Measurements from ENCODE around the gene DMWD. TPM values are rescaled to one million over a fixed set of nuclear protein-coding genes. Genes with fewer than 3 reads are reported as not detected.

The DMWD gene
- total RNA-seq, 1 experiment from 2014 or later = 36.4 TPM

- peak; percentile 98 for DNase-seq (ENCODE audit: low read depth)
Observed at GRCh38 chr19:45770192-45771101, 22.2 kb downstream of the DMWD start.

DNA sequence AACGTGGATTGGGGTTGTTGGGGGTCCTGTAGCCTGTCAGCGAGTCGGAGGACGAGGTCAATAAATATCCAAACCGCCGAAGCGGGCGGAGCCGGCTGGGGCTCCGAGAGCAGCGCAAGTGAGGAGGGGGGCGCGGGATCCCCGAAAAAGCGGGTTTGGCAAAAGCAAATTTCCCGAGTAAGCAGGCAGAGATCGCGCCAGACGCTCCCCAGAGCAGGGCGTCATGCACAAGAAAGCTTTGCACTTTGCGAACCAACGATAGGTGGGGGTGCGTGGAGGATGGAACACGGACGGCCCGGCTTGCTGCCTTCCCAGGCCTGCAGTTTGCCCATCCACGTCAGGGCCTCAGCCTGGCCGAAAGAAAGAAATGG, 22.8 kb downstream of the DMWD start:
- DNase-seq (ENCODE audit: low read depth) = peak; percentile 52

DNA sequence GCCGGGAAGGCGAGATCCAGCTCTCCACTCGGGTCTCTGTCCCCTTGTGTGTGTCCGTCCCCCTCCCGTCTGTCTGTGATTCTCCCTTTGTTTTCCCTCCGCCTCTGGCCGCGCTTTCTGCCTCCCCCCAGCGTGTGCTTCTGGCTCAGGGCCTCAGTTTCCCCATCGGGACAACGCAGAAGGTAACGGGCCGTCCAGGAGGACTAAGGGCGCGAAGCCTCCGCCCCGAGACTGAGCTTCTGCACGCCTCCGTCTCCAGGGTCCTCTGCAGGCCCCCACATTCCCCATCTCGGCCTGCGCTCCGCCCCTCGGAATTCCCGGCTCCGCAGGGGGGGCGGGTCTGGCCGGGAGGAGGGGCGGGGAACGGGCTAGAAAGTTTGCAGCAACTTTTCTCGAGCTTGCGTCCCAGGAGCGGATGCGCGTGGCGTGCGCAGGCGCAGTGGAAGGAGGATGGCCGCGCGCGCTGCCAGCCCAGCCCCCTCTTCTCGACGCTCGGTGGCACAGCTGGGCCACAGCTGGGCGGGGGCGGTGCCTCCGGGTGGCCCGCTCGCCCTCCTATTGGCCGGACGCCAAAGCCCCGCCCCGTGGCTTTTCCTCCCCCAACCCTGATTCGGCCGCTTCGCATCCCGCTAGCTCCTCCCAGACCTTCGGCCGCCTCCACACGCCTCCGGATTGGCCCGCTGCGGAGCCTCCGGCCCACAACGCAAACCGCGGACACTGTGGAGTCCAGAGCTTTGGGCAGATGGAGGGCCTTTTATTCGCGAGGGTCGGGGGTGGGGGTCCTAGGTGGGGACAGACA, 23.5 kb downstream of the DMWD start, which contains the start of gene SIX5:
SIX5 (minus strand) TSS at position 269 of the 799 bp plus-strand sequence. CDS start 408 bp downstream, outside the sequence.
- DNase-seq (ENCODE audit: low read depth) = peak; percentile 97

DNA sequence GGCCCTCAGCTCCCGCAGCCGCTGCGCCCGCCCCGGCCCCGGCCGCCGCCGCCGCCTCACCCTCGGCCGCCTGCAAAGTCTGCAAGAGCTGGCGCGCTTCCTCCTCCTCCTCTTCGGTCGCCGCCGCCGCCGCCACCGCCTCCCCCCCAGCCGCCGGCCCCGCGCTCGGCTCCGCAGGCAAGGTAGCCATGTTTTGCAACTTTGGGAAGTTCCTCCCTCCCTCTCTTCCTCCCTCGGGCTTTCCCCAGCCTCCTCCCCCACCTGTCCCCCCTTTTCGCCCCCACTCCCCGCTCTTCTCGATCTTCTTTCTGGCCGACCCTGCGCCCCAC, 24.0 kb downstream of the DMWD start:
- DNase-seq (ENCODE audit: low read depth) = peak; percentile 45

GRCh38 chr19:45767881-45768654, 24.6 kb downstream of the DMWD start:
- DNase-seq (ENCODE audit: low read depth) = peak; percentile 54

DNA sequence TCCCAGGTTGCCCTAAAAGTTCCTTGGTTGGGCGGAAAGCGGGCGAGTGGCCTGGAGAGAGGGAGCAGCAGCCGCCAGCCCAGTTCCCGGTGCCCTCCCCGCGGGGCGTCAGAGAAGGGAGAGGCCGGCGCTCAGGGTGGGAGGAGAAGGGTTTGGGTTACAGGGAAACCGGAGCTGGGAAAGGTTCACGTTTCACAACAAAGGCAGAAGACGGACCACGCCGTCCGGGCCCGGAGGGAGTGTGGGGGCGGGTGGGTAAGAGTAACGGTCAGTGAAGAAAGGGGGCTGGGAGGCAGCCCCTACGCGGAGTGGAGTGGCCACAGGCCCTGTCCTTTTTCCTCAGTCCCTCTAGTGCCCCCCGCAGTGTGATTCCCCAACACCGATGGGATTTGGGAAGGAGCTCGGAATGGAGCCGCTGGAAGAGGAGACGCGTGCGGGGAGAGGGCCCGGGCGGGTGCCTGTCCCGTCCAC, 25.2 kb downstream of the DMWD start:
- peak; percentile 83 for DNase-seq (ENCODE audit: low read depth)

- no peak for DNase-seq (ENCODE audit: low read depth)
Observed at GRCh38 chr19:45766869-45767346, 25.7 kb downstream of the DMWD start.

DNA sequence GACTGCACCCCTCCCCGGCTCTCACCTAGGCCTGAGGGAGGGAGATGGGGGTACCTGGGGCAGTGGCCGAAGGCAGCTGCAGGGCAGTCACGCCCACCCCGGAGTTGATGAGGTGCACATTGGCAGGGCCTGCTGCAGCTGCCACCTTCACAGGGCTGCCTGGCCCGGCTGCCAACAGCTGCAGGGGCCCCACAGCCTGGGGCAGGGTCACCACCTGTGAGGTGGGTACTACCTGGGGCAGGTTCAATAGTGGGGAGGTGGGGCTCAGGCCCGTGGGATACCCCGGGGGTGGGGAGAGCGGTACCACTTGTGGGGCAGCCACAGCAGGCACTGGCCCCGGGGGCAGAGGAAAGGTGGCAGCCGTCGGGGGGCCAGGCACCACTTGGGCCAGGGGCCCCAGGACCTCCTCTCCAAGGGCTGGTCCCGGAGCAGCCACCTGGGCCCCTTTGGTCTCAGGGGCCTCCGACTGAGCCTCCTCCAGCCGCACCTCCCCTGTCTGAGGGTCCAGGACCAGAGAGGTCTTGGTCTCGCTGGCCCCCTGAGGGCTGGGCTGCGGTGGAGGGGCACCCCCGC, 26.3 kb downstream of the DMWD start:
- no peak for DNase-seq (ENCODE audit: low read depth)

- no peak for DNase-seq (ENCODE audit: low read depth)
Observed at GRCh38 chr19:45765702-45766295, 26.8 kb downstream of the DMWD start.

GRCh38 chr19:45764945-45765701, 27.5 kb downstream of the DMWD start:
- no peak for DNase-seq (ENCODE audit: low read depth)

GRCh38 chr19:45764475-45764874, 28.2 kb downstream of the DMWD start:
- no peak for DNase-seq (ENCODE audit: low read depth)

- no peak for DNase-seq (ENCODE audit: low read depth)
Observed at GRCh38 chr19:45763691-45764294, 28.9 kb downstream of the DMWD start.

GRCh38 chr19:45762870-45763631, 29.6 kb downstream of the DMWD start:
- DNase-seq (ENCODE audit: low read depth) = no peak

- DNase-seq (ENCODE audit: low read depth) = no peak
Observed at GRCh38 chr19:45761714-45762113, 30.9 kb downstream of the DMWD start.

DNA sequence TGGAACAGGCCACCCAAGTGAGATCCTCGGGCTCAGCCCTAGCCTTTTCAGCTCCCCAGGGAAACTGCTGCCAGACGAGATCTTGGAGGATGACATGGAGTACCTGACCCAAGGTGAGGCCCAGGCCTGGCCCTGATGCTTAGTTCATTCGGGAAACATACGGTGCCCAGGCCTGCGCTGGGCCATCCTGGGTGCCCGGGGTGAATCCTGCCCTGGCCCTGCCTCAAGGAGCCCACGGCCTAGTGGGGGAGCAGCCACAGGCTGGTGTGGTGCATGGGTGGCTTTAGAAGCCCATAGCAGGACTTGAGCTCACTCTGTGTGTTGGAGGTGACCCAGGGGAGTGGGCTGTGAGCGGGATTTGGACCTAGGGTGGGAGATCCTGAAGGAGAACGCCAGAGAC, 33.7 kb downstream of the DMWD start:
- DNase-seq (ENCODE audit: low read depth) = no peak

- DNase-seq (ENCODE audit: low read depth) = no peak
Observed at GRCh38 chr19:45757695-45758094, 35.0 kb downstream of the DMWD start.

DNA sequence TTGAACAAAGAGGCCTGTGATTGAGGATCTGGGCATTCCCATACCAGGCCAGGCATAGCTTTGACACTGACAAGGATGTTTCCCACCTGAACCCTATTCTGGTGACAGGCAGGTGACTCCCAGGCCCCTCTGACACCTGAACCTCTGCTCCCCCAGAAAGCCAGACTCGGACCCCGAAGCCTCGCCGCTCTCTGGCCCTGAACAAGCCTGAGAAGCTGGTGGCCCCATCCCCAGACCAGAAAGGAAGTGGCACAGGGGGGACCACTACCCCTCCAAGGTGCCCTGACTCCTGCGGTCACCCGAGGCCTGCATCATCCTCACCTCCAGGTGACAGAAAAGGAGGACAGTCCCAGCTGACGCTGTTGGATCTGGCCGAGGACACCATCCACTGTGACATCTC, 38.3 kb downstream of the DMWD start:
- DNase-seq (ENCODE audit: low read depth) = no peak

DNA sequence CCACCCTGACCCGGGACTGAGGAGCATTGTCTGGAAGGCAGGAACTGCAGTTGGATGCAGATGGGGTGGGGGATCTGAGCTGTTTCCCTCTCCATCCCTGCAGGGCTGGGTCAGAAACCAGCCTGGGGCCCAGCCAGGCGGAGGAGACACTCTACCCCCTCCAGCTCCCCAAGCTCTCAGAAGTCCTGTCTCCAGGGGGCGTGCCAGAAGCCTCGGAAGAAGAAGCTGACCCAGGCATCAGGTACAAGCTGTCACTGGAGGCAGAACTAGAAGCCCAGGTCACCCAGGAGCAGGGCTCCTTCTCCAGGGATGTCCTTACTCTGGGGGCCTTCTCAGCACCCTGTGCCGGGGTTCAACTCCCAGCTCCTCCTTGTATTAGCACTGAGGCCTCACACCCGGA, 39.1 kb downstream of the DMWD start:
- DNase-seq (ENCODE audit: low read depth) = no peak

DNA sequence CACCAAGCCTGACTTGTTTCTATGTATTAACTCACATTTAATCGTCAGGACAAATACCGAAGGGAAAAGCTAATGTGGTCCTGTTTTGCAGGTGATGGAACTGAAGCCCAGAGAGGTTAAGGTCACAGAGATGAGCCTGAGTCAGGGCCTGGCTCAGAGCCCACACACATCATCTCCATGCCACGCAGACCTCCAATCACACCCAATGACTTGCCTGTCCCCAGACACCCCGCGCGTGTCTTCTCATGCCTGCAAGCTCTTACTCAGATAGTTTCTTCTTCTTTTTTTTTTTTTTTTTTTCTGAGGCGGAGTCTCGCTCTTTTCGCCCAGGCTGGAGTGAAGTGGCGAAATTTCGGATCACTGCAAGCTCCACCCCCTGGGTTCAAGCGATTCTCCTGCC, 40.0 kb downstream of the DMWD start:
- DNase-seq (ENCODE audit: low read depth) = peak; percentile 31
